Activated naive CD4-positive, alpha-beta T cell treated with anti-CD3 and anti-CD28 coated beads, Interleukin-2, amount 10 ng/mL, durations not matched to agents 7 days and 5 days (primary cell): ENCODE measurements around the gene TPPP.

Source experiments
- CTCF ChIA-PET: fragments of 350-600 bp; sonication (Branson Sonifier 250); formaldehyde crosslinking; loops from one replicate; lab custom pipeline; 2021; ENCODE audit warnings: antibody characterized with exemption; lab: Charles Lee
- DNase-seq: peaks from one replicate; pipeline ENCODE4 v3.0.0-alpha.2; 2020
- H3K27ac Mint-ChIP-seq: one replicate; pipeline ENCODE4 v1.8.0; 2021; ENCODE audit warnings: mild to moderate bottlenecking, moderate library complexity, mixed read lengths
- H3K27me3 Mint-ChIP-seq: one replicate; pipeline ENCODE4 v1.8.0; 2021; ENCODE audit warnings: mild to moderate bottlenecking, mixed read lengths
- H3K36me3 Mint-ChIP-seq: one replicate; pipeline ENCODE4 v1.8.0; 2021; ENCODE audit warnings: mixed read lengths
- H3K4me1 Mint-ChIP-seq: one replicate; pipeline ENCODE4 v1.8.0; 2021; ENCODE audit warnings: mixed read lengths
- H3K4me3 Mint-ChIP-seq: one replicate; pipeline ENCODE4 v1.8.0; 2021; ENCODE audit warnings: mild to moderate bottlenecking, moderate library complexity, mixed read lengths
- H3K9me3 Mint-ChIP-seq: one replicate; pipeline ENCODE4 v1.8.0; 2021; ENCODE audit warnings: mixed read lengths

The TPPP gene

DNA sequence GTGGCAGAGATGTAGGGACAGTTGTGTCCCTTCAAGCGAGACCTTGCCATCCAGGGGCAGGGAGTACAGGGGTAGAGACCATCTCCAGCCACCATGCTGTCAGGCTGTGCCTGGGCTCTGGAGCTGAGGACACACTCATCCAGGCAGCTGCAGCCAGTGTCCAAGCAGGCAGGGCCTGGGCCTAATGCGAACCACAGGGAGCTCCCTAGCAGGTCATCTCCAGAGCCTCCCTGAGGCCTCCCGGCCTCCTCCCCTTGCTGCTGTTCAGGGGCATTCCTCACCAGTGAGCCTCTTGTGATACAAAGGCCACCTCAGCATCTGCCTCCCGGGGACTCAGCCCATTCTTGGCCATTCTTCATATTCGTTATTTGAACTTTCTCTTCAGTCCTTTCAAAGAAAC lies 35.0 kb downstream of the TPPP start:
- no peak overlapping the region for H3K27ac Mint-ChIP-seq

DNA sequence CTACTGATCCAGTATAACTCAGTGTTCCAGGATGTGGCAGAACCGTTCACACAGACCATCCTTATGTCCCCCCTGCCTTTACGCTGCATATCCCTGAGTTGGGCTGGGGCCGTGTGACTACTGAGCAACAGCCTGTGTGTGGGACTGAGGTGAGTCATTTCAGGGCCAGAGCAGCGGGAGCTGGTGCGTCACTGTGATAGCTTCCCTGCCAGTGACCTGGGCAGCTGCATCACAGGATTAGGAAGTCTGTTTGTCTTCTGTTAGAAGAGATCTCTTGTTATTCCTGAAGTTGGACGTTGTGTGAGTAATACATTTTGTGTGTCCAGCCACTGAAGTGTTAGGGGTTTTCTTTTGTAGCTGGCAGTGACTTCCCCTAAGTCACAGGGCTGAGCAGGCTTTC lies 35.6 kb downstream of the TPPP start:
- no peaks in the 10 kb centered on the region for H3K27me3 Mint-ChIP-seq
- H3K4me3 Mint-ChIP-seq = no peak overlapping the region
- H3K36me3 Mint-ChIP-seq = peaks cover 31% of the 10 kb centered on the region
- H3K9me3 Mint-ChIP-seq = no peaks in the 10 kb centered on the region
- no peak for DNase-seq
- CTCF ChIA-PET = interaction anchor here (1.2 kb wide), 1 partner anchor 13 kb away, joined by 4 read pairs; no protein-coding TSS in a partner anchor
- H3K4me1 Mint-ChIP-seq = peaks cover 2% of the 10 kb centered on the region
- no peak overlapping the region for H3K27ac Mint-ChIP-seq

More for the DNA sequence above, 35.0 kb downstream of the TPPP start:
- DNase-seq = no peak
- H3K4me3 Mint-ChIP-seq = no peak overlapping the region
- H3K36me3 Mint-ChIP-seq = peaks cover 31% of the 10 kb centered on the region
- H3K4me1 Mint-ChIP-seq = peaks cover 2% of the 10 kb centered on the region
- CTCF ChIA-PET = no interaction called here
- H3K9me3 Mint-ChIP-seq = no peaks in the 10 kb centered on the region
- no peaks in the 10 kb centered on the region for H3K27me3 Mint-ChIP-seq

GRCh38 chr5:655406-655805 lies 37.7 kb downstream of the TPPP start:
- no peaks in the 10 kb centered on the region for H3K27me3 Mint-ChIP-seq
- CTCF ChIA-PET = no interaction called here

DNA sequence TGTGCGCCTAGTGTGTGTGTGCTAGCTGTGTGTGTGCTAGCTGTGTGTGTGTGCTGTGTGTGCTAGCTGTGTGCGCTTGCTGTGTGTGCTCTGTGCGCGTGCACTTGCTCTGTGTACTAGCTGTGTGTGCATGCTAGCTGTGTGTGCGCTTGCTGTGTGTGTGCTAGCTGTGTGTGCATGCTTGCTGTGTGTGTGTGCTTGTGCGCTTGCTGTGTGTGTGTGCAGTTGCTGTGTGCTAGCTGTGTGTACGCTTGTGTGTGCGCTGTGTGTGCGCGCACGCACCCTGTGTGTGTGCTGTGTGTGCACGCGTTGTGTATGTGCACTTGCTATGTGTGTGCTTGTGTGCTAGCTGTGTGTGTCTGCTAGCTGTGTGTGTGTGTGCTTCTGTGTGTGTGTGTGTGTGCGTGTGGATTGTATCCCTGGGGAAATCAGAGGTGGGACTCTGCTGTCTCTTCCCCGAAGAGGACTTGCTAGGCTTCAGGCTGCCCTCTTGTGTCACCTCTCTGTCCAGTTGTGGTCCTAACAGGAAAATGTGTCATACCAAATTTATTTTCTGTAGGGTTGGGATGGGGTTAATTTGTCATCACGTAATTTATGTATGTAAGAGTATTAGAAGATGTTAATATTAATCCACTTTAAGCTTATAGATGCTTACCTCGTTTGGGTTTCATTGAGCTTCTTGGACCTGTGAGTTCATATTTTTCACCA lies 38.9 kb downstream of the TPPP start:
- no peak overlapping the region for H3K4me3 Mint-ChIP-seq
- CTCF ChIA-PET = interaction anchor here (0.9 to 1.3 kb wide), 2 partner anchors 15 to 208 kb away, joined by 3 read pairs; no protein-coding TSS in a partner anchor
- H3K27me3 Mint-ChIP-seq = no peaks in the 10 kb centered on the region
- H3K9me3 Mint-ChIP-seq = no peaks in the 10 kb centered on the region
- no peak overlapping the region for H3K27ac Mint-ChIP-seq
- H3K36me3 Mint-ChIP-seq = peaks cover 24% of the 10 kb centered on the region
- no peak for DNase-seq
- no peaks in the 10 kb centered on the region for H3K4me1 Mint-ChIP-seq

More at GRCh38 chr5:655406-655805, 37.7 kb downstream of the TPPP start:
- no peak for DNase-seq
- Mint-ChIP-seq H3K4me3 (no peak overlapping the region), H3K36me3 (peaks cover 30% of the 10 kb centered on the region), H3K27ac (no peak overlapping the region), H3K4me1 (peaks cover 2% of the 10 kb centered on the region), H3K9me3 (no peaks in the 10 kb centered on the region)

DNA sequence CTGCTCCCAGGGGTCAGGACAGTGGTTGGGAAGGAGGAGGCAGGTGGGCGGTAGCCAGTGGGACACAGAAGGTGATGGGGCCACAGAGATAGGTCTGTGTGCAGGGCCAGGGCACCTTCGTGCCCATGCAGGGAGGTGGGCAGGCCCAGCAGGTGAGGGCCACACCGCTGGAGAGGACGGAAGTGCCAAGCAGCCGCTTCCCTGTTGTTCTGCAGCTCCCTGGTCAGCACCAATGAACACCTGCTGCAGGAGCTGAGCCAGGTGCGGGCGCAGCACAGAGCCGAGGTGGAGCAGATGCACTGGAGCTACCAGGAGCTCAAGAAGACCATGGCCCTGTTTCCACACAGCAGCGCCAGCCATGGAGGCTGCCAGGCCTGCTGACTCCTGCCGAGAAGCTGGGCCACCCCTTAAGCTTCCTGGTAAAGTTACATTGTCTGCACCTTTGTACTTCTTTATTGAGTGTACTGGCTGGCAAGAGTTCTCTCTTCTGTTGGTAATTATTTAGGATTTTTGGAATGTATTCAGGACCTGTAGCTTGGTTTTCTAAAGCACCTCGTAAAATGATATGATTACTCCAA lies 40.3 kb downstream of the TPPP start:
- no peak overlapping the region for H3K4me3 Mint-ChIP-seq
- DNase-seq = no peak
- H3K27ac Mint-ChIP-seq = no peak overlapping the region
- H3K4me1 Mint-ChIP-seq = no peaks in the 10 kb centered on the region
- H3K9me3 Mint-ChIP-seq = no peaks in the 10 kb centered on the region
- H3K27me3 Mint-ChIP-seq = no peaks in the 10 kb centered on the region
- CTCF ChIA-PET = interaction anchor here (1.5 kb wide), 1 partner anchor 17 kb away, joined by 7 read pairs; no protein-coding TSS in a partner anchor
- H3K36me3 Mint-ChIP-seq = peaks cover 18% of the 10 kb centered on the region

DNA sequence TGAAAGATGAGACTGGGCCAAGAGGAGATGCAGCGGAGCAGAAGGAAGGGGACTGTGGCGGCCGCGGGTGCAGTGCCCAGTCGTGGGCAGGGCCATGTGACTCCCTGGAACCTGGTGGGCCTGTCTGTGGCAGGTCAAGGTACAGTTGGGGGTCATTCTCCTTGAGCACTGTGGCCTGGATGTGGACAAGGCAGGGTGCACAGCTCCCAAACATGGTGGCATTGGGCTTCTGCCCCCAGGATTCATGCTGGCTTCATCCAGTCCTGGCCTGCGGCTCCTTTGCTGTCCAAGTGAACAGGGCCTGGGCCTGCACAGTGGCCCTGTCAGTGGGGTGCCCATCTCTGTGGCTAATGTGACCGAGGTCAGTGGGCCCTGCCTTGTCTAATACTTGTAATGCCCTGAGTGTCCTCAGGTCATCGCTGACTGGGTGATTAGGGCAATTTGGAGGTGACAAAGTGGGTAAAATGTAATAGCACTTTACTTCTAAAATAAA lies 41.1 kb downstream of the TPPP start:
- DNase-seq = no peak
- no peaks in the 10 kb centered on the region for H3K9me3 Mint-ChIP-seq
- CTCF ChIA-PET = interaction anchor here (1.5 kb wide), 1 partner anchor 18 kb away, joined by 7 read pairs; no protein-coding TSS in a partner anchor
- H3K36me3 Mint-ChIP-seq = peaks cover 14% of the 10 kb centered on the region
- no peaks in the 10 kb centered on the region for H3K27me3 Mint-ChIP-seq
- H3K27ac Mint-ChIP-seq = no peak overlapping the region
- H3K4me1 Mint-ChIP-seq = no peaks in the 10 kb centered on the region
- no peak overlapping the region for H3K4me3 Mint-ChIP-seq

DNA sequence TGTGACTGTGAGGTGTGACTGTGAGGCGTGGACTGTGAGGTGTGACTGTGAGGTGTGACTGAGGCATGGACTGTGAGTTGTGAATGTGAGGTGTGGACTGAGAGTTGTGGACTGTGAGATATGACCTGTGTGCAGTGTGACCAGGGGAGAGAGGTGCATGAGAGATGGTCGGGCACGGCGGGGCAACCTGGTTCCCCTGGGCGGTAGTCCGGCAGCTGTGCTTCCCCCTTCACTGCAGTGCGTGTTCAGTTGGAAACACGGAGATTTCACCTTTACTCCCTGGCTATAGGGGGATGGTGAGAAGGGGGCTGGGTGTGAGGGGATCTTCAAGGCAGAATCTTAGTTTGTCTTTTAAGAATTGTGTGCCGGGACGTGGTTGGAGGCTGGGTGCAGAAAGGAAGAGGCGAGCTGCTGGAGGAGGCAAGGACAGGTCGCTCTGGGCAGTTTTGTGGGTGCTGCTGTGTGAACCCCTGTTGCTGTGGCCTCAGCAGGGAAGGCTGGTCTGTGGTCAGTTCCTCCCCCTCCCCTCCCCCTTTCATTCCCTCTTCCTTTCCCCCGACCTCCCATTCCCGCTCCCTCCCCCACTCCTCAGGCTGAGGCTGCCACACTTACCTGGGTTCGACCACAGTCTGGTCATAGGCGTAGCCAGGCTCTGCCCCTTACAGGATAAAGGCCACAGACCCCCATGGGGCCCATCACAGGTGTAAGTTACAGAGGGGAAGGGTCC lies 41.7 kb downstream of the TPPP start:
- H3K4me3 Mint-ChIP-seq = no peak overlapping the region
- CTCF ChIA-PET = no interaction called here
- DNase-seq = no peak
- H3K36me3 Mint-ChIP-seq = peaks cover 18% of the 10 kb centered on the region
- no peaks in the 10 kb centered on the region for H3K9me3 Mint-ChIP-seq
- no peaks in the 10 kb centered on the region for H3K4me1 Mint-ChIP-seq
- no peak overlapping the region for H3K27ac Mint-ChIP-seq
- no peaks in the 10 kb centered on the region for H3K27me3 Mint-ChIP-seq

DNA sequence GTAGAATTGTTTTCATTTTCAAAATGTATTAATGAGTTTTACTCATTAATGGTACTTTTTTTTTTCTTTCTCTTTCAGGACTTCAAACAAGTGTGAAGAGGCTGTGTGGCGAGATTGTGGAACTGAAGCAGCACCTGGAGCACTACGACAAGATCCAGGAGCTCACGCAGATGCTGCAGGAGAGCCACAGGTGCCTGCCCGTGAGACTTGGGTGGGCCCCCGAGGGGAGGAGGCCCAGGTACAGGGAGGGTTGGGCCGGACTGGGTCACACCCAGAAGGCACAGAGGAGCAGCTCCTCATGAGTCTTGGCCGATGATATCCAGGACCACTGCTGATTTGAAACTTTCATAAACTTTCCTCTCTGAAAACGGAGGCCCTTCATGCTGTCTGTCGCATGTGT lies 45.4 kb downstream of the TPPP start:
- Mint-ChIP-seq H3K4me1 (no peaks in the 10 kb centered on the region), H3K27me3 (no peaks in the 10 kb centered on the region), H3K27ac (no peak overlapping the region), H3K9me3 (no peaks in the 10 kb centered on the region), H3K36me3 (peaks cover 25% of the 10 kb centered on the region), H3K4me3 (no peak overlapping the region)
- DNase-seq = no peak
- CTCF ChIA-PET = no interaction called here

- no peaks in the 10 kb centered on the region for H3K4me1 Mint-ChIP-seq
- H3K36me3 Mint-ChIP-seq = peaks cover 25% of the 10 kb centered on the region
- H3K27ac Mint-ChIP-seq = no peak overlapping the region
Observed at GRCh38 chr5:647311-647710, 45.8 kb downstream of the TPPP start.

DNA sequence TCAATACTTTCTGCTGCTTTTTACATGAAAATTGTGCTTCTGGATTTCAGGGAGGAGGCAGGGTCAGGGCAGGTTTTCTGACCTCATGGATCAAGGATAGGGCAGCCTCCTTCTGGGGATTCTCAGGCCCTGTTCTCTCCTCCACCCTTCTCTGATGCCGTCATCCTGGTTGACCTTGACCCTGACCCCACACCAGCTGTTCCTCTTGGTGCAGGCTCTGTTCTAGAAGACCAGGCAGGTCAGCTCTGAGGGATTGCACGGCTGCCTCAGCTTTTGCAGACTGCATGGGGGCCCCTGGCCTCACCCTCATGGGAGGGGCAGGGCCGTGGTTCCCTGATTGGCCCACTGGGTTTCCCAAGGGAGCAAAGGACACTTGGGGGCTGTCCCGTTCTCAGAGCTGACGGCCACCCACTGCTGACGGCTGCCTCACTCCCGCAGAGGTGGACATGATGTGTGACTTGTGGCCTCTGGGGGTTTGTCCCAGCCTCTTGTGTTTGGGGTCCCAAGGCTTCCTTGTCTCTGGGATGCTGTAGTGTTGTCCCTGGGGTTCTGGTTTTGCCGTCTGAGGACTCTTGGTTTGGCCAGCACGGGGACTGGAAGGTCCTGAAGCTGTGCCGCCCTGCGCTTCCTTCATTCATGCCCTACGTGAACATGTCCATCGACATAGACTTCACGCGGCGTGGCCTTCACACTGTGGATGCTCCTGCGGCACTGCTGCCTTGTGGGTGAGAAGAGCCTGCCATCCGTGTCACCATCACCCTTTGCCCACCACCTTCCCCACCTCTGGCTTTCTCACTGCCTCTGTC lies 46.6 kb downstream of the TPPP start:
- H3K9me3 Mint-ChIP-seq = no peaks in the 10 kb centered on the region
- H3K4me3 Mint-ChIP-seq = no peak overlapping the region
- CTCF ChIA-PET = no interaction called here
- no peak for DNase-seq
- H3K27ac Mint-ChIP-seq = no peak overlapping the region
- peaks cover 21% of the 10 kb centered on the region for H3K36me3 Mint-ChIP-seq
- no peaks in the 10 kb centered on the region for H3K4me1 Mint-ChIP-seq
- H3K27me3 Mint-ChIP-seq = no peaks in the 10 kb centered on the region

More at GRCh38 chr5:647311-647710, 45.8 kb downstream of the TPPP start:
- CTCF ChIA-PET = no interaction called here
- DNase-seq = no peak
- H3K27me3 Mint-ChIP-seq = no peaks in the 10 kb centered on the region
- H3K4me3 Mint-ChIP-seq = no peak overlapping the region
- H3K9me3 Mint-ChIP-seq = no peaks in the 10 kb centered on the region

- Mint-ChIP-seq H3K9me3 (no peaks in the 10 kb centered on the region), H3K4me1 (no peaks in the 10 kb centered on the region), H3K27me3 (no peaks in the 10 kb centered on the region), H3K27ac (no peak overlapping the region), H3K4me3 (no peak overlapping the region), H3K36me3 (peaks cover 24% of the 10 kb centered on the region)
- DNase-seq = no peak
- CTCF ChIA-PET = no interaction called here
Observed at GRCh38 chr5:645421-645820, 47.7 kb downstream of the TPPP start.

- H3K27ac Mint-ChIP-seq = no peak overlapping the region
- no peaks in the 10 kb centered on the region for H3K27me3 Mint-ChIP-seq
- DNase-seq = no peak
- H3K9me3 Mint-ChIP-seq = no peaks in the 10 kb centered on the region
- CTCF ChIA-PET = no interaction called here
- no peak overlapping the region for H3K4me3 Mint-ChIP-seq
- H3K36me3 Mint-ChIP-seq = peaks cover 24% of the 10 kb centered on the region
- H3K4me1 Mint-ChIP-seq = no peaks in the 10 kb centered on the region
Observed at GRCh38 chr5:644971-645370, 48.2 kb downstream of the TPPP start.

GRCh38 chr5:644509-644908 lies 48.6 kb downstream of the TPPP start:
- CTCF ChIA-PET = no interaction called here
- H3K27me3 Mint-ChIP-seq = no peaks in the 10 kb centered on the region
- peaks cover 24% of the 10 kb centered on the region for H3K36me3 Mint-ChIP-seq
- H3K4me3 Mint-ChIP-seq = no peak overlapping the region
- DNase-seq = no peak
- H3K27ac Mint-ChIP-seq = no peak overlapping the region
- H3K4me1 Mint-ChIP-seq = no peaks in the 10 kb centered on the region
- H3K9me3 Mint-ChIP-seq = no peaks in the 10 kb centered on the region

DNA sequence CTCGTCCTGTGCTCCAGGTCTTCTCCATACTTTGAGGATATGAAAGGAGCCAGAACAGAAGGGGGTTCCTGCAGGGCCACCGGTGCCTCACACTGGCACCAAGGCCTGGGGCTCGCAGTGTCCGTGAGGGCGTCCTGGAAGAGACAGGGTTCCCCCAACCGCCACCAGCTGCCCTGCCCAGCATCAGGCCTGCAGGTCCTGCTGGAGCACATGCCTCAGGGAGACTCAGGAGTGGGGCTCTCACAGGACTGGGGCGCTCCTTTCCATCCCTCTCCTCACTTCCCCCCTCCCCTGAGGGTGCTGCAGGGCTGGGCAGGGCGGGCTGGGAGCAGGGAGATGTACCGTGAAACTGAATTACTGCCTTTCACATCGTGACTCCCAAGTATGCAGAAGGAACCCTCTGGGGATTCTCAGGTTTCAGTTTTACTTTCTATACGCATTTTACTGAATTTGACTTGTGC lies 49.3 kb downstream of the TPPP start:
- Mint-ChIP-seq H3K36me3 (peaks cover 24% of the 10 kb centered on the region), H3K27me3 (no peaks in the 10 kb centered on the region)

More for the DNA sequence above, 49.3 kb downstream of the TPPP start:
- Mint-ChIP-seq H3K9me3 (no peaks in the 10 kb centered on the region), H3K4me1 (no peaks in the 10 kb centered on the region), H3K27ac (no peak overlapping the region), H3K4me3 (no peak overlapping the region)
- CTCF ChIA-PET = no interaction called here
- no peak for DNase-seq
